Posterior cingulate gyrus (tissue), 11 donors: ENCODE data around the gene AFG3L2.
A peak's percentile ranks its signal among the peaks of the same experiment; 100 is the strongest.

Experiments
- DNase-seq, 10 donors: peaks; one replicate each; pipeline versions ENCODE4 v3.0.0 to v3.0.0-alpha.2; 2020 to 2021; ENCODE audit warnings: mixed read lengths in 3 of 10
- intact Hi-C: fragments of 100-400 bp; cut with DNase I; formaldehyde crosslinking; loops from one replicate; pipeline ENCODE4 v1.15.1; 2023

The AFG3L2 gene

DNA sequence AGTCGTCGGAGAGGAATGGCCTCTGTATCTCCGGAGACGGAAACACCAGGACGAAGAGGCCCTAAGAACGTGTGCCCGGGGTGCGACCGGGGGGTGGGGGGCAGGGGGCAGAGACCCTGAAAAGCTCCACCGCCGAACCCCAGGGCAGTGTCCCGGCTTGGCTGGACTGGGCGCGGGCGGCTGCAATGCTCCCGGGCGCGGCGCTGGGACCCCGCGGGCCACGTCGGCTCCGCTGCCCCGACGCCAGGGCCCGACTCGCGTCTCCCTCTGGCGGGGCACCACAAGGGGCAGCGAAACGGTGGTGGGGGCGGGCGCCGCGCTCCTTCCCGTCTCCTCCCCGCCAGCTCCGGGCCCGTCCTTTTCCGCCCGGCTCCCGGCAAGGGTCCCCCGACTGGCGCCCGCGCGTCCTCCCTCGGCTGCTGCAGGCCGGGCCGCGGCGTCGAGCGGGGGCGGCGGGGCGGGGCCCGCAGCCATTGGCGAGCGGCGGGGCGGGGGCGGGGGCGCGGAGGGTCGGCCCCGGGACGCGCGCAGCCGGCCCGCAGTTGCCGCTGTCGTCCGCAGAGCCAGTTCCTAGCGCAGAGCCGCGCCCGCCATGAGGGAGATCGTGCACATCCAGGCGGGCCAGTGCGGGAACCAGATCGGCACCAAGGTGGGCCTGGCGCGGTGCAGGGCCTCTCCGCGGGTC lies 69.2 kb downstream of the AFG3L2 start, which contains the start of gene TUBB6:
TUBB6 (plus strand) TSS at position 541 of the 685 bp plus-strand sequence; CDS start at position 593, 52 bp downstream.
- intact Hi-C loops = no loop called here
- peak in 2 of 10 donors; percentile 60 to 75 for DNase-seq

DNA sequence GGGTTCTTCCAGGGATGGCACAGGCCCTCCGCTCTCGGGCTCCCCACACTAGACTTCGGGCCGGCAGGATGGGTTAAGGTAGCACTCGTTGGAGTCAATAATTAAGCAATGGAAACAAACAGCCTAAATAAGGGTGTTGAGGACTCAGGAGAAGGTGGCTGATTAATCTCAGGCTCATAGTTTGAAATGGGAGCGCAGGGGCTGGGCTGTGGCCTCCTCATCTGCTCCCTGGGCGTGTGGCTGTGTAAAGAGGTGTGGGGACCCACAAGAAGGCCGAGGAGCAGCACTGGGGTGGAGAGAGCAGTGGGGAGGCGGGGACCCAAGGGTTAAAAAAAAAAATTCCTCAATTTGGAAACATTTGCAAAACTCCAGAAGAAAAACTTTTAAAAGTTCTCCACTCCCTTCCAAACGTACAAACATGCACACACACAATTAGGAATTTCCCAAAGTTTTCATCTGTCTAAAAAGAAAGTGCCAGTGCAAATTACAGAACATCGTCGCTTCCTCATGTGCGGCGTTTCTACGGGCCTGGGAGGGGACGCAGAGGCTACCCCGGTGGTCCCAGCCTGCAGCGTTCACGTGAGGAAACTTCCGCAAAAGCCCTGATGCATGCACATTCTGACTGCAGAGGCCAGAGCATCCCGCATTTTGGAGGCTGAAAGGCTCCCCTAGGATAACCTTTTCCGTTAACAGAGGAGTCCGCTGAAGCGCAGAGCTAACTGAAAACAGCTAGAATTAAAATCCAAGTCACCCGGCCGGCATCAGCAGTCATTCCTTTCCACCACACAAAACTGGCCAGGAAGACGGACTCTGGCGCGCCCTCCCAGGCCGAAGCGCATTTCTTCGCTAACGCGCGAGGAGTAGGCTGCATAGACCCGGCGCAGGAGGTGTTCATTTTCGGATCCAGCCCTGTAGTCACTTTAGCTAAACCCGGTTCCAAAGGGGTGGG lies 70.0 kb downstream of the AFG3L2 start:
- peak in 2 of 10 donors; percentile 82 to 83 for DNase-seq
- intact Hi-C loops = no loop called here

DNA sequence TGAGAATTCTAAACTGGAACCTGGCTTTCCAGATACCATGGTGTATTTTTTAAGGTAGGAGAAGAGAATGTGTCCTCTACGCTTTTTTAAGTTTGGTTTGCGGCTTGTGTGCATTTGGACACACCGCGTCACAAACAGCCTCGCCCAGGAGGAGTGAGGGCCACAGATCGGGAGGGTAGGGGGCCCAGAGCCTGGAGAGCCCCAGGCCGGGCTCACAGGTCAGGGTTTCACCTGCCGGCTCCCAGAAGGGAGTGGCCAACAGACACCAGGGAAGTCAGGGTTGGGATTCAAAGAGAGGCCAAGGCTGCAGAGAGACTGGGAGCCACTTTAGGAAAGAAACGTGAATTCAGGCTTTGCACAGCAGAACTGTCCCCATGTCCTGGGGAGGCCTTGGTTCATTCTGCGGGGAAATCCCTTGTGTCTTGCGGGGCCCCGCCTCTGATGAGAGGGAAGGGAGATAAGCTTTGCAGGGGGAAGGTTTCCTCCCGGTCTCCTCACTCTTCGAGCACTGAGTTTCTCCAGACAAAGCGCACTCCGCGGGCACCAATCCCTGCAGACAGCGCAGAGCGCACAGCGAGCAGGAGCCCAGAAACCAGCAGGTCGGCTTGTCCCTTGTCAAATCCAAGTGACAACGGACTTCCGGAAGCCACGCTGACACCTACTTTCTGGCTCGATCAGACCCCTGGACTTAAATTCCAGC lies 70.9 kb downstream of the AFG3L2 start:
- DNase-seq = peak in 1 of 10 donors; percentile 68
- intact Hi-C loops = no loop called here

DNA sequence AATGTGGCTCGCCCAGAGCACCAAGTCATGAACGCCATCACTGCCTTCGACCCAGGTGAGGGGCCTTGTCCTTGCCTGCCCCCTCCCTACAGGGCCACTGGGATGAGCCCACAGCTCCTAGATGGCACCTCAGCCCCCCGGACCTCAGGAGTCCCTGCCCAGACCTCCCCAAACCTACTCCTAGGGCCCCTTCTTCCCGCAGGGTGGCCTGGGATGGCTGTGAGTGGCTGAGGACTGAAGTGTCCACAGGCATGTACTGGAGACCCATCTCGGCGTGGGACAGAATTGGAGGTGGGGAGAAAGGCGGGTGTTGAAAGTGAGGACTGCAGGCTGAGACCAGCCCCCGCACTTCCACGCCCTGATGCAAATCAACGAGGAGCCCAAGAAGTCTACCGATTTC lies 71.8 kb downstream of the AFG3L2 start:
- intact Hi-C loops = no loop called here

DNA sequence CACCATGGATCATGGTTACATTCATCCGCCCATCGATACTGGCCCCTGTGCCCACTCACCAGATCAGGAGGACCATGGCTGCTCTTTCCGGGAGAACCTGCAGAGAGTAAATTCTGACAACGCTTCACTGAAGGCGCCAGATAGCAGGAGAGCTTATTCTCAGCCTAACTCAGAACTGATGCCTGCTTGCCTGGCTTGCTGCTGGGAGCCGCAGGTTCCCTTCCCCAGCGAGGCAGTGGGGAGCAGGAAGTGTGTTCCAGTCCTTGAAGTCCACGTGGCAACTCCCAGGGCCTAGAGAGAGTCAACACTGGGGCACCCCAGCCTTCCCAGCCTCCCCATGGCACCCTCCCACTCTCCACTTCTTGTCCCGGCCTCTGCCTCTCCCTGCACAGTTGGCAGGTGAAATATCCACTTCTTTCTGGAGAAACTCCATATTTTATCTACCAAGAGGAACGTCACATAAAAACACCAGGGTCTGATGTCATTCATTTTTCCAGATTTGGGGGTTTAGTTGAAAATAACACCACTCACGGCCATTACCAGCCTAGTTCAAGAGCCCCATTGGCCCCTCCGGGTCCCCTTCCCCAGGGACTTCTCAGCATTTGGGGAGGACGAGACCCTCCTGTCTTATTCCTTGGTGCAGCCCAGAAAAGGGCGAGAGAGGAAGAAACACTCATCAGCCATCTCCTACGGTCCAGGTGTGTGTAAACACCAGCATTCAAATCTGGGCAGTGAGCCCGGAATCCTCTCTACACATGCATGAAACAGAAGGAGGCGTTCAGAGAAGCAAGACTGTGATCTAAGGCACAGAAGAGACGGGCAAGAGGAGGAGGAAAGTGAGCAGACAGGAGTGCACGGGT lies 72.4 kb downstream of the AFG3L2 start:
- intact Hi-C loops = no loop called here
- peak in 3 of 10 donors; percentile 25 to 77 (median 53) for DNase-seq

More for the DNA sequence above, 71.8 kb downstream of the AFG3L2 start:
- peak in 2 of 10 donors; percentile 66 to 72 for DNase-seq

DNA sequence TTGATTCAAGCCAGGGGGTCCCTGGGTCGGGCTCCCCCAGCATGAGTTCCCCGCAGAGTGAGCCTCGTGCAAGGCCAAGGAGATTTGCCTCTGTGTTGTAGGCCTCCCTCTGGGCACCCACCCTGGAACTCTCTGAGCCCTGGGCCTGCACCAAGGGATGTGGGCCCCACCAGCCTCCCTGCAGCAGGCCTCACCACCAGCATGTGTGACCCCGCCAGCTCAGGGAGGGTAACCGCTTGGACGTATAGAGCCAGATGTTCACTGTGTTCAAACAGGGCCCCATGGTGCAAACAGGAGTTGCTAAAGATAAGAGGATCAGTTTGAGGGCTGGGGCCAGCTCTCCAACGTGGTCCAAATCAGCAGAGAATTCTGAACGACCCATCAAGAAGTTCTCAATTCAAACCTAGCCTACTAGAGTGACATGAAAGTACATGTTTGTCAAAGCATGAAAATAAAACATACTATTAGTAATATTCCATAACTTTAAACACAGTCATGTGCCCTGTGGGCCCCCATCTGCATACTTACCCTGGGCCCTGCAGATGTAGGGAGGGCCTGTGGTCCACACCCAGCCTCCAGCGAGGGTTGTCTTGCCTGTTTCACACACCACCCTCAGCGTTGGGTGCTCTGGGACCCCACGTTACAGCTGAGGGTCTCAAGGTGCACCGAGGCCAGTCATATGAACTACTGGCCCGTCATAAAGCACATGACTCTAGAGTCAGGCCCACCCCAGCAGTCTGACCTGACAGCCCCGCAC lies 74.5 kb downstream of the AFG3L2 start:
- peak in 1 of 10 donors; percentile 68 for DNase-seq

DNA sequence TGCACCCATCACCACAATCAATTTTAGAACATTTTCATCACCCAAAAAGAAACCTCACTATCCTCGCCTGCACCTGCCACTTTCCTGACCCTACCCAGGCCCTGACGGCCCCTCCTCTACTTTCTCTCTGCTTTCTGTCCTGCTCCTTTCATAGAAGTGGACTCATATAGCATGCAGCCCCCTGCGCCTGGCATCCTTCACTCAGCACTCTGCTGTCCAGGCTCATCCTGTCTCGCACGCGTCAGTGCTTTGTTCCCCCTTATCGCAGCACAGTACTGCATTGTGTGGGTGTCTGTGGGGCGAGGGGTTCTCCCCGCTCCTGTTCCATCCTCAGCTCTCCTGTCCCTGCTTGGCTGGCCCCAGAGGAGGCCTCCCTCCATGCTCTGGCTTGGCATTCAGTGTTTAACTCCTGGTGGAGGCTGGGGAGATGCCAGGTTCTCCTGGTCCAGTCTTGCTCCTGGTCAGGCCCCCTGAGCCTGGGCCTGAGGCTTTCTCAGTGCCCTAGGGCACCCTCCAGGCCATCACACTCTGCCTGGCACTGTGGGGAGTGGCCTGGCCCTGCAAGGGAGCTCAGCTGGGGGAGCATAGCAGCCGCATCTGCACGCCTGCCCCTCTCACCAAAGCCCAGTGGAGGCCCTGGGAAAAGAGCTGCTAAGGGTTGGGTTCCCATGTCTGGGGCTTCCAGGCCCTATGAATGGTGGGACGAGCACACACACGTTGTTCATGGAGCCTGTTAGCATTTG lies 75.6 kb downstream of the AFG3L2 start:
- intact Hi-C loops = no loop called here
- peak in 1 of 10 donors; percentile 49 for DNase-seq

More for the DNA sequence above, 74.5 kb downstream of the AFG3L2 start:
- intact Hi-C loops = no loop called here

DNA sequence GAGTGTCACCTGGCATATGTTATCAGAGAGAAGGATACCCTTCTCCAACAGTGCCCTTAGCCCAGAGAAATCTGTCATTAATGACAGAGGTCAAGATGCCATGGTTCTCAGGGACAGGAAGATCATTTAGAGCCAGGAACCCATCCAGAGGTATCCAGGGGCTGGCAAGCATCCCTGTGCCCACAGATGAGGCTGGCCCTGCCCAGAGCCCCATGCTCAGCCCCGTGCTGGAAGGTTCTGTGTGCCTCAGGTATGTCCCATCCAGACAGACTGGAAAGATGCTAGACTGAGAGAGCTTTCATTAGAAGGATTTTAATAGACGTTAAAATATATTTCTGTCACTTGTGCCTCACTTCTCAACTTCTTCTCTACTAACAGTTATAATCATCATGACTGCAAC lies 77.2 kb downstream of the AFG3L2 start:
- intact Hi-C loops = no loop called here
- DNase-seq = peak in 1 of 10 donors; percentile 76

DNA sequence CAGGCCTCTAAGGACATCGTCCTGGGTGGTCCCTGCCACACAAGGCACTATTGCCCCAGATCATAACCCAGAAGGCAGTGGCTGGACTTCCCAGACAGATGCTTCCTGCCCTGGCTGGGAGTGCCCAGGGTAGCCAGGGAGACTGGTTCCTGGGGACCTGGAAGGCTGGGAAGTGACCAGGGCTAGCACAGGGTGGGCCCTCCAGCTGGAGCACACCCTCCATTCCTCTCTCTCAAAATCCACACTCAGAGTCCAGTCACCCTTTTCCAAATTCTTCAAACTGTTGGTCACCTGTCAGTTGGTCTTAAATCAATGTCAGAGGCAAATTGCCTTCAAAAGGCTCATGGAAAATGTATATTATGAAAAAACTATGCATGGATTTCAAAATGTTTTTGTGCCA lies 80.6 kb downstream of the AFG3L2 start:
- peak in 1 of 10 donors; percentile 55 for DNase-seq
- intact Hi-C loops = no loop called here

DNA sequence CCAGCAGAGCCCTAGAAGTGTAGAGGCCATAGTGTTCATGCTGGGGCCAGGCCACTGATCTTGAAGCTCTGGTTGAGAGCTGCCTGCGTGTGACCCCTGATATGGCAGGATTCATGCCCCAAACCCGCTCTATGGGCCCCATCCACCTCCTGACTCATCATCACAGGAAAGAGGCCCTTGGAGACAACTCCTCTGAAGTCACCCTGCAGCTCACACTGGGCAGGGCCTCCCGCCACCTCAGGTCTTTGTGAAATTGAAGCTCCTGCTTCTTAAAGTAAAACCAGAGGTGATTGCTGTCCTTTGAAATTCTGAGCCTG lies 81.0 kb downstream of the AFG3L2 start:
- intact Hi-C loops = no loop called here
- DNase-seq = peak in 2 of 10 donors; percentile 27 to 34

DNA sequence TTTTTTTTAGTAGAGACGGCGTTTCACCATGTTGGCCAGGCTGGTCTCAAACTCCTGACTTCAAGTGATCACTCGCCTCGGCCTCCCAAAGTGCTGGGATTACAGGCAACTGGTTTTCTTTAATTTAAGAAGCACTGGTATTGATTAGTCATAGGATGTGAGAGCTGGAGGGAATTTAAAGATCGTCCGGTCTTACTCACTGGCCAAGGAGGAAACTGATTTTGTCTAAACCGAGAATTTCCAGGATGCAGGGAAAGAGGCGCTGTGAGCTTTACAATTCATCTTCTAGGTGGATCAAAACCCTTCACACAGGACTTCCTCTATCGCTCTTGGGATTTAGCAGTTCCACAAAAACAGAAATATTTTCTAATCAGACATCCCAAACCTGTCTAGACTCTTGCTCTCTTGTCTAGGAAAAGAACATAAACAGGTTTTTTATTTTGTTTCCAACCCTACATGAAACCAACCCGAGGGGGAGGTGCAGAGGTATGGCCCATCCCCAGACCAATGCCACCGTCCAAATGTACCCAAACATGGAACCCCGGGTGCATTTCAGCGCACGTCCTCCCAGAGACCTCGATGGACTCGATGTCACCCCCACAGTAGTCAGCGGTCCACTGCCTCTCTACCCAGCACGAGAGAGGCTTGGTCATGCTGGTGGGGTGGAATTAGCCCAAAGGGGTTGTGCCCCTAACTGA lies 81.5 kb downstream of the AFG3L2 start:
- peak in 2 of 10 donors; percentile 12 to 58 for DNase-seq
- intact Hi-C loops = no loop called here

DNA sequence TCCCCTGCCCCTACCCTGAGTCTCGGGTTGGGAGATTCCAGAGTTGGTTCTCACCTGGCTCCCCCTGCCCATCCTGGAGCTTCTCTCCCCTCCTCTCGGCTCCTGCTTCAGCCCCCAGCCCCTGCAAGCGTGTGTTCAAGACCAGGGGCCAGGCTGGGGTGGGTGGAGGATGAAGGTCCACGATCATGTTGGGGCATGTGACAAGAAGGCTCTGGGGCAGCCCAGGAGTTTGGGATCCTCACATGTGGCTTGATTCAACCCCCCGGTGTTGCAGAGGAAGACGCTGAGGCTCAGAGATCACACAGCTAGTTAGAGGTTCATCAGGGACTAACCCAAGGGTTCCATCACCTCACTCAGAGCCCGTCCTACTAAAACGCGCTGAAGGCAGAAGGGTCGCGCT lies 83.2 kb downstream of the AFG3L2 start:
- intact Hi-C loops = no loop called here
- peak in 2 of 10 donors; percentile 50 to 62 for DNase-seq

DNA sequence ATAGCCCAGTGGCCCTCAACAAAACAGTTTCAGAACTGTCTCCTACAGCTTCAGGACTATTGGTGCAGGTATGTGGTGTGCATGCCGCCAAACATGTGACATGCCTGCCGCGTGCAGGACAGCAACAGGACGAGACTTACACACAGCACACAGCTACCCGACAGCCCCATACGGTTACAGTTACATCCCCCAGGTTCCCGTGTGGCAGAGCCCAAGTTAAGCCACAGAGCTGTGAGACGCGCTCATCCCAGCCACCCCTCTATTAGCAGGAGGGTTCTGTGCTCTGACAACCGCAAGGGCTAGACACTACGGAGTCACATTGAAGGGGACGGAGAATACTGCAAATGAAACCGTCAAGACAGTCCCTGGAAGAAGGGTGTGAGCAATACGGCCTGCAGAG lies 85.3 kb downstream of the AFG3L2 start:
- intact Hi-C loops = no loop called here
- DNase-seq = peak in 1 of 10 donors; percentile 66

DNA sequence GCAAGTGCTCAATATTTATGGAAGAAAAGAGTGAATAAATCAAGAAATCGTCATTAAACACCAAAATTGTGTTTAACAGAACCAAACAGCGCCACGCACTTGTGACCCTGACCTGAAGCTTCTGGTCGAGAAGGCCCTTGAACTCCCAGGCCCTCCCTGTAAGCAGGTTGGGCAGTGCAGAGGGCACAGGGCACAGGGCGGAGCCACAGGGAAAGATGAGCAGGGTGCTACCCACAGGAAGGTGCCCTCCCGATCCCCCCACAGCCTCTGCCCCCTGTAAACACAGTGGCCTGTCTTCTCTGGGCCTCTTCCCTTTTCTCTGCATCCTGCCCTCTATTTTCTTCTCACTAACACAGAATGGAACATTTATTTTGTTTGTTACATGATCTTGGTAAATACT lies 85.9 kb downstream of the AFG3L2 start:
- peak in 2 of 10 donors; percentile 7 to 55 for DNase-seq
- intact Hi-C loops = no loop called here

DNA sequence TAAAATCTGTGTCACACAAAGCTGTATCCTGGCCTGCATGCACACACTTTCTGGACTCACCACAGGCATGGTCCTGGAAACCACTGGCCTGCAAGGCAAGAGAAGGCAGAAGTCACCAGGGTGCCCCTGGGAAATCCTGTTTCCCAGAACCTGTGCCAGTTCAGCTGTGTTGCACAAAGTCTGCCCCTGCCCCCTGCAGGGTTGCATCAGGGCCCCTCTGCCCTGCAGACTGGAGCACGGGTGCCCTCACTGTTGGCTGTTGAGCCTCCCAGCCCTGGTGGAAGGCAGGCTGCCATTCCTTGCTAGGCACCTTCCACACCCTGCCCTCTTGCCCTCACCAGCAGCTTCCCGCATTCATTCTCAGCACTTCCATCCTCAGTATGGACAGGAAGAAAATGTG lies 86.9 kb downstream of the AFG3L2 start:
- intact Hi-C loops = no loop called here
- peak in 2 of 10 donors; percentile 14 to 51 for DNase-seq

DNA sequence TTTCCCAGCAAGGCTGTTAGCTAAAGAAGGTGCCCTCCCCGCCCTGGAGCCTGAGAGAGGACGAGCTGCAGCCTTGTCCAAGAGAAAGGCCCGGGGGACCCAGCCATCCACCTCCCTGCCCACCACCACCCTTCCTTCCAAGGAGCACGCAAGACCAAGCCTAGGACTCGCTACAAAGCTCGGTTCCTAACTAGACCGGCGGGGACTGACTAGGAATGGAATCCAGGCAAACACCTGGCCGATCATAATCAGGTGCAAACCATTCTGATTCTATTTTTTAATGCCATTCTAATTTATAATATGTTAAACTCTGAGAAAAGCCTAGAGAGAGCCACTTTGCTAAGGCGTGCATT lies 88.6 kb downstream of the AFG3L2 start:
- intact Hi-C loops = no loop called here
- DNase-seq = no peak

DNA sequence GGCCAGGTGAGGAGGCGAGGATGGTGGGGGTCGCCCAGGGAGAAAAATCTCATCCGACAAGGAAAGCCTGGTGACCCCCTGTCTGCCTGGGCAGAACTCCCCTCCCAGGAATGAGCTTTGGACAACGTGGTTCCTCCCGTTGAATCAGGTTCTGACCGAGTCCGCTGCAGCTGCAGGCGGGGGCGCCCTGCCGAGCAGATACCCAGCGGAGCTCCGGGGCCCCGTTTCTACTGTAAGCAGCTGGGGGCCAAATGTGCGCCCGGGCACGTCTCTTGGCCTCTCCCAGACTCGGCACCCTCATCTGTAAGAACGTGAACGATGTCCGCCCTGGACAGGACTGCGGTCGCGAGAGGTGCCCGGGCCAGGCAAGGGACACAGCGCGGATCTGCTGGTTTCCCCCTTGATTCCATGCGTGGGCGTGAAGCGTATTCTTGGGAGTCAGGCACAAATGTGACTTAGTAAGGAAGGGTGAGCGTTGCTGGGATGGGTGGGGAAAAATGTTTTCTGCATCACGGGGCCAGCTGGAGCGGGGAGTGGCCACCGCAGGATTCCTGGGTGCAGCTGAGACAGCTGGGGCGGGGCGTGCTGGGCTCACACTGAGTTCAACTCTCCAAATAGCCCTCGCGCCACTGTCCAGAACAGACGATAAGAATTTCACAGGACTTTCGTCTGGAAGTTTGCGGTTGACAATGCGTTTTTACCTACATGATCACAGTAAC lies 89.2 kb downstream of the AFG3L2 start:
- peak in 5 of 10 donors; percentile 17 to 87 (median 77) for DNase-seq
- intact Hi-C loops = no loop called here
